Fibroblast of pulmonary artery (primary cell): ENCODE measurements around the gene EEFSEC.

Experiments
- DNase-seq: peaks from one replicate; pipeline ENCODE4 v3.0.0-alpha.2; 2010; ENCODE audit warnings: low read depth
- H3K4me3 ChIP-seq: replicated peaks from 2 replicates; pipeline ENCODE4 v1.5.1; 2011; ENCODE audit warnings: low read depth, mild to moderate bottlenecking, control low read depth, low read length, moderate library complexity
- CTCF ChIP-seq: IDR thresholded peaks from 2 replicates; pipeline ENCODE4 v1.5.1; 2011; ENCODE audit warnings: mild to moderate bottlenecking, control low read depth, low read length, inconsistent platforms; ENCODE audit errors: missing control alignments

EEFSEC gene

GRCh38 chr3:128324911-128325592 lies 171.8 kb downstream of the EEFSEC start:
- DNase-seq: no peak
- H3K4me3 ChIP-seq: no peak overlapping the region
- no peak for TF ChIP-seq CTCF

GRCh38 chr3:128326051-128326823 lies 173.0 kb downstream of the EEFSEC start:
- H3K4me3 ChIP-seq: no peak overlapping the region
- DNase-seq: no peak
- no peak for TF ChIP-seq CTCF

DNA sequence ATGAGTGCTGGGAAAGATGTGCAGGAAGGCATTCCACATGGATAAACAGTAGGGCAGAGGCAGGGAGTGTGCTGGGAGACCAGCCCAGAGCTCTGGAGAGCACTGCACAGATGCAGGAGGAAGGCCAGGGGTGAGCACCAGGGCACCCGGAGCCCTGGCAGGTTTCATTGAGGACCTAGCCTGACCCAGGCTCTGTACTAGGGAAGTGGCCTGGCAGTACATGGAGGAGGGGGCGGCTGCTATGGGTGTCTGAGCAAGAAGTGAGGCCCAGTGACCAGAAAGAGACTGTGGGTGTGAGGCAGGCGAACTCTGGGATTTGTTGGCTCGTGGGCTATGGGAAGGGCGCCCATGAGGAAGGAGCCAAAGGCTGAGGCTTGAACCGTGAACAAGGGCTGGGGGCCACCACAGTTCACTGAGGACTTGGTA lies 174.3 kb downstream of the EEFSEC start:
- no peak for TF ChIP-seq CTCF
- DNase-seq: no peak

DNA sequence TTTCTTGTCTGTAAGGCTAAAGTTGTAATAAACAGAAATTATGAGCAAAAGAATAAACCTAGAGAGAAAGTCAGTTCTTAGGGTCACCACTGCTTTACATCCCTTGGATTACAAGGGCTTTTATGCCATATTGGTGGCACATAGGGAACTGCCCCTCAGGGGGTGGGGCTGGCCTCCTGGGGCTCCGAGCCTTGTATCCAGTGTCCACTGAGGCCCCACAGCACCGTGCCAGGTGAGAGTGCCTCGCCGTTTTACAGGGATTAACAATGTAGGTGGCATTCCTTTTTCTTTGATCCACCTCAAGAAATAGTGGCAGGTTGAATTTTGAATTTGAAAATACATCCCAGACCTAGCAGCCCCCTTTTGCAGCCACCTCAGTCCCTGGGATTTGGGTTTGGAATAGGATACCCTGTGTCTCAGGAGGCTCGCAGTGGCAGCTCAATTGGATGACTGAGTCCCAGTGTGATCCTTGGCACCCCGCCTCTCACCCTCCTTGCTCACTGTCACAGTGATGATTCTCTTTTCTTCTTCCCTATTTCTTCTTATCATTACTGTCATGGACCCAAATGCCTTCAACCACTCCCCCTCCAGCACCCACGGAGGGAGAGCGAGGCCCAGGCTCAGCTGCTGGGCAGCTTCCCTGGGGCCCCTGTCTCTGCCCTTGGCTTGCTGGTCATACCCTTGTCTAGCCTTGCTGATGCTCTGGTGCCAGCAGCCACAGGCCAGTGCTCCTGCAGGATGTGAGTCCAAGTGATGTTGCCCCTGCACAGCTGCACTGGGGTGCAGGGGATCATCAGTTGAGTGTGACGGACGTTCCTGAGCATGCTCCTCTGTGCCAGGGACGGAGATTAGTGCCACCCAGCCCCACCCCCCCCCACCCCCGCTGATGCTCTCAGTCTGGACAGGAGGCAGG lies 175.5 kb downstream of the EEFSEC start:
- H3K4me3 ChIP-seq: no peak overlapping the region
- no peak for DNase-seq
- TF ChIP-seq CTCF: no peak

More for the DNA sequence above, 174.3 kb downstream of the EEFSEC start:
- no peak overlapping the region for H3K4me3 ChIP-seq

DNA sequence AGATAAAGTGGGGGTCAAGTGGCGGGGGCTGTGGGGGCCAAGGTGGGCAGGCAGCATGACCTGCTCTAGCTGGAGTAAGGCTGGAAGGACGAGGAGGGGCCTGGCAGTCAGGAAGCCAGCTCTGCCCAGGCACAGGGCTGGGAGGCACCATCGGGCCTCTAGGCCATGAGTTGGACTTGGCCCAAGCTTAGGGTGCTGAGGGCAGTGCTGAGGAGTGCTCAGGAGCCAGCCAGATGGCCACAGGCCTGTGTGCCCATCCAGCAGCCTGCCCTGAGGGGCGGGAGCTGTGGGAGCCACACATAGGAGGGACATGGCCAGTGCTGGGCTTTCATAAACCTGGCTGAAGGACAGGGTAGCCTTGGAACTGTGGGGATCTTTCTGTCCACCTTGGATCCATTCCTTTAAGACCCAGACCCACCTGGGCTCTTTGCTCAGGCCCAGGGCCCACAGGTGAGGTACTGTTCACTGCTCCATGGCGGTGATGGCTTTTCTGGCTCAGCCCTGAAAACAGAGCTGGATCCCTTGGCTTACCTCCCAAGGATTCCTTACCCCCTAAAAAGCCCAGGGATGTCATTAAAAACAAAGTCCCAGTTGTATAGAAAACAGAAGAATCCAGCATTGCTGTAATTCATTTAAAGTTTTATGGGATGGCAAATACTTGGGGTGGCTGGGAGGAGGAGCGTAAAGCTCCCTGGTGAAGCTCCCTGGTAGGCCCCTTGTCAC lies 176.4 kb downstream of the EEFSEC start:
- no peak overlapping the region for H3K4me3 ChIP-seq
- DNase-seq: no peak
- TF ChIP-seq CTCF: no peak

DNA sequence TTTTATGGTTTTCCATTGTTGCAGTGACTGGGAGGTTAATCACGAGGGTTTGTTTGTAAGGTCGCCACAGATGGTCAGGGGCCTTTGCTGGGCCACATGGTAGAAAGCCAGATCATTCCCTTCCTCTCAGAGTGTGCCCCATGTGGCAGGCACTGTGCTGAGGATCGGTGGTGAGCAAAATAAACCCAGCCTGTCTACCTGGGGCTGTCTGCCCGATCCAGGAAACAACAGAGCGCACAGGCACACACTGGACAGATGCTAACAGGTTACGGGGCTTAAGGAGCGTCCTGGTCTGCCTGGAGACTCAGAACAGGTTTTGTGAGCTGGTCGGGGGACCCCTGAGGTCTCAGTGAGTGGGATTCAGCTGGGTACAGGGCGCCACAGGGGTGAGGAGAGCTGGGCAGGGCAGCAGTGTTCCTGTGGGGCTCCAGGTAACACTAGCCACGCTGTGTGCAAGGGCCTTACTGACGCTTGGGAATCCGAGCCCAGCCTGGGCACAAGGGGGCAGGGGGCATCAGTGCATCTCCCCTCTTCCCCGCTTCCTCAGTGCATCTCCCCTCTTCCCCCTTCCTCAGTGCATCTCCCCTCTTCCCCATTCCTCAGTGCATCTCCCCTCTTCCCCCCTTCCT lies 177.0 kb downstream of the EEFSEC start:
- no peak overlapping the region for H3K4me3 ChIP-seq
- no peak for DNase-seq
- TF ChIP-seq CTCF: no peak
